ENCODE results near the gene HOXD13.

The HOXD13 gene

DNA sequence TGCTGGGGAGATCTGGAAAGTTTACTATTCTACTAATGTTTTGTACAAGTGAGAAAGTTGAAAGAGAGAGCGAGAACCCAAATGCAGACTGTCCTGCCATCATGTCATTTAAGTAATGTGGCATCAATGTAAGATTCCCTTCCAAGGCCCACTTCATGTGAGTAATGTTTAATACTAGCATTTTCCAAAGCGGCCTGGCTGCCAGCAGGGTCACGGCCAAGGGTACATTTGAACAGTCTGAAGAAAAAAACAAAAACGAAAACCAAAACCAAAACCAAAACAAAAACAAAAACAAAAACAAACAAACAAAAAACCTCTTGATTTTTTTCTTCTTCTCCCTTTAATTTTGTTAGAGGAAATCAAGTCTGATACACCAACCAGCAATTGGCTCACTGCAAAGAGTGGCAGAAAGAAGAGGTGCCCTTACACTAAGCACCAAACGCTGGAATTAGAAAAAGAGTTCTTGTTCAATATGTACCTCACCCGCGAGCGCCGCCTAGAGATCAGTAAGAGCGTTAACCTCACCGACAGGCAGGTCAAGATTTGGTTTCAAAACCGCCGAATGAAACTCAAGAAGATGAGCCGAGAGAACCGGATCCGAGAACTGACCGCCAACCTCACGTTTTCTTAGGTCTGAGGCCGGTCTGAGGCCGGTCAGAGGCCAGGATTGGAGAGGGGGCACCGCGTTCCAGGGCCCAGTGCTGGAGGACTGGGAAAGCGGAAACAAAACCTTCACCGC lies 26.2 kb downstream of the HOXD13 start:
- no peak for DNase-seq (ENCODE audit: low read depth, low spot score)

DNA sequence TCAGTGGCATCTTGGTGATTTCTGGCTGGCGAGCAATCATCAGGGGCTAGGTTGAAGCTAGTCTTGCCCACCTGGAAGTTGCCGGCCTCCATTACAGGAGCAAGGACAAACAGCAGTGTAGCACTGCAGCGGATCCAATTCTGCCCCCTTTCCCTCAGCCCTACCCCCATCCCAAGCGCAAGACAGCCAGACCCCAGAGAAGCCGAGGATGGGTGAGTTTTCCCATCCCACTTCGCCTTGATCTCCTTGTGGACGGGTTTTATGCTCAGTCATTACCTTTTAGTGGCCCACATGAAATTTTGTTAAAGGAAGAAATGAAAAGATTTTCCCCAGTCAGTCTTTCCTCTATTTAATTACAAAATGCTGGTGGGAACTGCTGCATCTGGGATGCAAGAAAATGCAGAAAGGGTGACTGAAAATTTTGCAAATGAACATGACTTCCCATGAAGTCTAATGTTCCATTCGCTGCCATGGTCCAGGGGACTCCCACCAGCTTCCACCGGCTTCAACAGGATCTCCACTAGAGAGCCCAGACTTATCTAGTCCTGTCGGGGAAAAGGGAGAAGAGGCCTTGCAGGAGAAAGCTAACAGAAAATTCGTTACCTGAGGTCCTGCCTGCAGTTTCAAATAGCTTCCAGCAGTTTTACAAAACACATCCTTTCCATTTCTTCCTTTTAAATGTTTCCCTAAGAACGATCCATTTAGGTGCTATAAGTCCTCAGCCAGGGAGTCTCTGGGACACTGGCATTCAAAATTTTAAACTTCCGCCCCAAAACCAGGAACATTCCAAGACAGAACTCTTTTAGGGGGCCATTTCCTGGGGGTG lies 28.1 kb downstream of the HOXD13 start:
- no peak for DNase-seq (ENCODE audit: low read depth, low spot score)

DNA sequence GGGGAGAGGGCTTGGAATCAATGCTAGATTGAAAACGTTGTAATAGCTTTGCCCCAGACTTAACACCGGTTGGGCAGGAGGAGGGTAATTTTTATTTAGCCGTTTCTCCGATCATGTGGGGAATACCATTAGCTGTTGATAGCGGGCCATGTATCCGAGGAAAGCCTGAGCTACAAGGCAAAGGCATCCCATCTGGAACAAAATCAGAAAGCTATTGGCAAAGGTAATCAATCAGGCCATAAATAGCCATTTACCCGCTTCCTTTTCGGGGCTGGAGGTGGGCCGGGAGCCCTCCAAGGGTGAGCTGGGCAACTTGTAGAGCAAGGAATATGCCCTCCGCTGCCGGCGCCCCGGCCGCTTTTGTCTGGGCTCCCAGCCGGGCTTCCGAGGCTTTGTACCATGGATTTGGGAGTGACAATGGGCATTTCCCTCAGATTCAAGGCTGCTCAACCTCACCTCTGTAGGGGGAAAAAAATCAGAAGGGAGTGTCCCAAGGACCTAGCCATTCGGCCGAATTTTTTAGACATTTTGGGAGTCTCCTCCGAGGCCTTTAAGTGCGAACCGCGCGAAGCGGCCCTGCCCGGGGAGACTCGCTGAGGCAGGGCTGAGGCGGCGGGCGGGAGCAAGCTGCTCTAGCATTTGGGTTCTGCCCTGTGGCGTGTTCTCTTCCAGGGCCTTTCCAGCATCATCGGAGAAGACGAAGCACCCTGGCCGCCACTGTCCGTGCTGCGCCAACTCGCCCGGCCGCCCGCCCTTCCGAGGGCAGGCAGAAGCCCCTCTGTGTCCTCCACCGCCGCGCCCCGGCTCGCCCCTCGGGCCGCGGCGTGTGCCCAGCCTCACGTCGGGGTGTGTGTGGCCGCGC lies 28.9 kb downstream of the HOXD13 start:
- no peak for DNase-seq (ENCODE audit: low read depth, low spot score)

DNA sequence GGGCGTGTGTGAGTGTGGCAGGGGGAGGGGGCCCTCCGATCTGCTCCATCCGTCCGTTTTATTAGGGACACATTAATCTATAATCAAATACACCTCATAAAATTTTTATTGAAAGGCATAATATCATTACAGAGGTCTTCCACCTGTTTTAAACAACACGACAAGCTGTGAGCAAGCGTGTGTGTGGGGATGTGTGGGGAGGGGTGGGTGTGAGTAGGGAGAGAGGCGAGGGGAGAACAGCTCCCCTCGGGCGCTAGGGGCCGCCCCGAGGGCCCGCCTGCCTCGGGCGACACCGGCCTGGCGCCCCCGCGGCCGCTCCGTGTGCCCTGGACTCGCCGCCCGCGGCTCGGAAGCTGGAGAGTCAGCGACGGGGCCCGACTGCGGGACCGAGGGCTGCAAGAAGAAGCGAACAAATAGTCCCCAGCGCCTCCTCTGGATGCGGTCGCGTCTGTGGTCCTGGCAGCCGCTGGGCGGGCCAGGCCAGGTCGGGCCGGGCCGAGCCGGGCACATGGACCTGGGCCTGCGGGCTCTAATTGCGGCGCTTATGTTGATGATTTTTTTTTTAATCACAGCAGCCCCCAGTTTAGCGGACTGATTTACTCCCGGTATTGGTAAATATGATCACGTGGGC lies 29.6 kb downstream of the HOXD13 start:
- DNase-seq (ENCODE audit: low read depth, low spot score) = no peak

DNA sequence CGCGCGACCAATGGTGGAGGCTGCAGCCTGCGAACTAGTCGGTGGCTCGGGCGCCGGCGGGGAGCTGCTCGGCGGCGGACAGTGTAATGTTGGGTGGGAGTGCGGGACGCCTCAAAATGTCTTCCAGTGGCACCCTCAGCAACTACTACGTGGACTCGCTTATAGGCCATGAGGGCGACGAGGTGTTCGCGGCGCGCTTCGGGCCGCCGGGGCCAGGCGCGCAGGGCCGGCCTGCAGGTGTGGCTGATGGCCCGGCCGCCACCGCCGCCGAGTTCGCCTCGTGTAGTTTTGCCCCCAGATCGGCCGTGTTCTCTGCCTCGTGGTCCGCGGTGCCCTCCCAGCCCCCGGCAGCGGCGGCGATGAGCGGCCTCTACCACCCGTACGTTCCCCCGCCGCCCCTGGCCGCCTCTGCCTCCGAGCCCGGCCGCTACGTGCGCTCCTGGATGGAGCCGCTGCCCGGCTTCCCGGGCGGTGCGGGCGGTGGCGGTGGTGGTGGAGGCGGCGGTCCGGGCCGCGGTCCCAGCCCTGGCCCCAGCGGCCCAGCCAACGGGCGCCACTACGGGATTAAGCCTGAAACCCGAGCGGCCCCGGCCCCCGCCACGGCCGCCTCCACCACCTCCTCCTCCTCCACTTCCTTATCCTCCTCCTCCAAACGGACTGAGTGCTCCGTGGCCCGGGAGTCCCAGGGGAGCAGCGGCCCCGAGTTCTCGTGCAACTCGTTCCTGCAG lies 30.3 kb downstream of the HOXD13 start, which contains the start of gene HOXD9:
Gene HOXD9 (plus strand): TSS at position 37 of the 728 bp plus-strand sequence. CDS start 50 bp downstream, at position 87.
- no peak for DNase-seq (ENCODE audit: low read depth, low spot score)

DNA sequence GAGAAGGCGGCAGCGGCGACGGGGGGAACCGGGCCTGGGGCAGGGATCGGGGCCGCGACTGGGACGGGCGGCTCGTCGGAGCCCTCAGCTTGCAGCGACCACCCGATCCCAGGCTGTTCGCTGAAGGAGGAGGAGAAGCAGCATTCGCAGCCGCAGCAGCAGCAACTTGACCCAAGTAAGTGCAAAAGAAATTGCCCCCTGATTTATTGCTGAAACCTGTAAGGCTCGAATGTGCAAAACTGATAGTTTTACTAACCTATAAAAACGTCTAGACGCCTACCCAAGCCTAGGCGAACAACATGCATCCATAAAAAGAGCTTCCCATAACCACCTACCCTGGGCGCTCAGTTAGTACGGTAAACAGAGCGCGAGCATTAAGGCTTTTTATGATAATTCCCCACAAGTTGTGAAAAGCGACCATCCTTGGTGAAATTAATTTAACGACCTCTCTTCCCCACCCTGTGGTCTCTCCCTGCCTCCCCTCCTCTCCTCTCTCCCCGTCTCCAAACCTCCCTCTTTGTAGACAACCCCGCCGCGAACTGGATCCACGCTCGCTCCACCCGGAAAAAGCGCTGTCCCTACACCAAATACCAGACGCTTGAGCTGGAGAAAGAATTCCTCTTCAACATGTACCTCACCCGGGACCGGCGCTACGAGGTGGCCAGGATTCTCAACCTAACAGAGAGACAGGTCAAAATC lies 31.0 kb downstream of the HOXD13 start:
- no peak for DNase-seq (ENCODE audit: low read depth, low spot score)

DNA sequence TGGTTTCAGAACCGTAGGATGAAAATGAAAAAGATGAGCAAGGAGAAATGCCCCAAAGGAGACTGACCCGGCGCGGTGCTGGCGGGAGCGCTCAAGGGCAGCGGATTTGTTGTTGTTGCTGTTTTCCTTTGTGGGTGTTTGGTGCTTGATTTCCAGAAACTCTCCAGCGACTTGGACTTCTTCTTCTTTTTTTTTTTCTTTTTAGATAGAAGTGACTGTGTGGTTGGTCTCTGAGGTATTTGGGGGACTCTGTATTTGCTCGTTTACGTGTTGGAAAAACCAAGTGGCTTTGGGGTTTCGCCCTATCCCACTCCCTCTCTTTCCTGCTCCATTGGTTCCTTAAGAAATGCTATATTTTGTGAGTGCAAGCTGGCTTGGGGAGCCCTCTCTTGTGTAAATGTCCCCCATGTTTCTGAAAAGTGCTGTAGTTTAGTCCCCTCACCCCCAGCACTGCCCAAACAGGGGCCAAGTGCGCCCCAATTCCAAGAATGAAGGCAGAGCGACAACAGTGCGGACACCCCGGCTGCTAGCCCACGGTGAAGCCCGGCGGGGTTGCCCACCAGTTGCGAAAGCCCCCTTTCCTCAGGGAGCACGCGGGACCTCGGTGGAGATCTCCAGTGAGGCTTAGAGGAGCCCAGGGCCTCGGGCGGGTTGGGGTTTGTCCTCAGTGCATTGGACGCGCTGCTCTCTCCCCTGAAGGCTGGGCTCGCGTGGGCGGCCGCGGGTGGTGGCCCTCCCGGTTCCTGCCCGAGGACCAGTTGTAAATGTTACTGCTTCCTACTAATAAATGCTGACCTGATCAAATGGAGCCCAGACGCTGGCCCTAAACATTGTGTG lies 31.8 kb downstream of the HOXD13 start:
- DNase-seq (ENCODE audit: low read depth, low spot score) = no peak

DNA sequence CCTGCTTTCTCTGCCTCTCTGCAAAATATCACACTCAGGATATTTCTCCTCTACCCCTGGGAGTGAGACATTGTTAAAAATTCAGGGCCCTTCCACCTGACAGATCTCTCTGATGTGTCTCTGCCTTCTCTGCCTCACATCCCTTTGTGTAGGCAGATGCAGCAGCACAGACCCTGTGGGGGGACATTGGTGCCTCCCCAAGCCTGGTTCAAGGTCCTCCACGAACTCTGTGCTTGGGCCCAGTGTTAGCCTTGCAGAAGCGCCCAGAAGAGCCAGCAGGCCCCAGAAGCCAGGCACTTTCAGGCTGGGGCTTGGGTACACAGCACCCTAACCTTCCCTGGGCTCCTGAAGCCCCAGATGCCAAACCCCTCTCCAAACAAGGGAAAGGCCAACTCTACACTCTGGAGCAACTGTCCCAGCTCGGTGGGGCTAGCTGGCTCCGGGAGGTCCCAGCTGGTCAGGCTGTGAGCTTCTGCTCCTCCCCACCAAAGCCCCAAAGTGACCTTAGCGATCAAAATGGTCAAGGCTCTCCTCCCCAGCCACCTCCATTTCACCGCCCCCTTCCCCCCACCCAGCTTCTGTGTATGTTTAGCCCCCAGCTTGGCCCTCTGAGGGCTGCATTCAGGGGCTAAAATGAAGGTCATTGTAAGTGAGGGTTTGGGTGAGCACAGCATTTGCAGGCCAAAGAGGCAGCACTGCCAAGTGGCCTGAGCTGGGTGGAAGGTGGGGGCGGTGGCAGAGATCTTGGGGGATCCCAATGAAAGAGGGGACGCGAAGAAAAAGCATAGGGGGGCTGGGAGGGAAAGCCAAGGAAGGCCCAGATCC lies 32.6 kb downstream of the HOXD13 start:
- DNase-seq (ENCODE audit: low read depth, low spot score) = no peak

DNA sequence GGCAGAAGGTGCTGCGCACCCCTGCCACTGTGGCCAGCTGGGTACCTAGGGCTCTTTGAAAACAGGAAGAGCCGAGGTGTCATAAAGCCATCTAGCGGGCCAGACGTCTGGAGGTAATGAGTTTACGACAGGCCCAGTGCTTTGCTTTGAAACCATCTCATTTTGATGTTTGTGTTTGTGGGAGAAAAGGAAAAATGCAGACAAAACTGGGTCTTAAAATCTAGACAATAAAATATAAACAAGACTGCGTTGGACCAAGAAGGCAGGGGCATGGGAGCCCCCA lies 33.2 kb downstream of the HOXD13 start:
- DNase-seq (ENCODE audit: low read depth, low spot score) = no peak

DNA sequence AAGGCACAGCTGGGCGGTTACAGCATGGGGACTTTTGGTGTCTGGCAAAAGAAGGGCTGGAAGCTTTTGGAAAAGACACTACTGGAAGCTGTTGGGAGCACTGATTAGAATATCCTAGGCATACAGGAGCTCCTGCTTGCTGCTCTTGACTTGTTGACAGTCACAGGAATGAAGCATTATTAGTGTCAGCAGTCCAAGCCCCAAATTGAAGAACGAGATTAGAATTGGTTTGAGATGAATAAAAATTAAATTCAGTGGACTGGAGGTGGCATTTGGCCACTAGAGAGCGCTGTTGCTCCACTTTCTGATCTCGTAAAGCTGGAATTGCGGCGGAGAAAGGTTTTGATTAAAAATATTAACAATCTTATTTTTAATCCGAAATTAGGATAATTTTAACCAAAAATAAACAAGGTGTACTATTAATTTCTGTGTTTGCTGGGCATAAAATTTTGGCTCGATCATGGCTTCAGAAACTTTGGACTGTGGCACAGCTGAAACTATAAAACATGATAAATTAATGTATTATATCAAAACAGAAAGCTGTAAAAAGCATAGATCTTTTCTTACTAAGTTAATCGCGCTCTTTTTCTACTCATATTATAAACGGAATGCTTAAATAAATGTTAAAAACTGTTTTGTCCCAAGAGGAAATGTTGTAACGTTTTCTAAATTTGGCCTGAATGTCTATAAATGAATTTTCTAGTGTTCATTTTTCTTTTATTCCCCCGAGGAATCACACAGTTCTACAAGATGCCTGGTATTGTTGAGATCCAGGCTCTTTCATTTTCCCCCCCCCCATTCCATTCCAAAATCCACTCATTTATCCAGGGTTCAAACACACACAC lies 34.6 kb downstream of the HOXD13 start:
- DNase-seq (ENCODE audit: low read depth, low spot score) = peak; percentile 33

DNA sequence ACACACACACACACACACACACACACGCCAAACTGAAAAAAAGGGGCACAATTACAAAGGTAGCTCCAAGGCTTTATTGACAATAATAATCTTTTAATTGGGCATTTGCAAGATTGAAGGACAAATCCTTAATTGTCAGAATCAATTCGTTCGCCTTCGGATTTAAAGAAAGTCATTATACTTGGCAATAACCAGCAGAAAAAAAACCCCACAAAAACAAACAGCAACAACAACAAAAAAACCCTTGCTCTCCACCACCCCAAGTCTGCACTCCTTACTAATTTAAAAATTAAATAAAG lies 35.2 kb downstream of the HOXD13 start:
- no peak for DNase-seq (ENCODE audit: low read depth, low spot score)

DNA sequence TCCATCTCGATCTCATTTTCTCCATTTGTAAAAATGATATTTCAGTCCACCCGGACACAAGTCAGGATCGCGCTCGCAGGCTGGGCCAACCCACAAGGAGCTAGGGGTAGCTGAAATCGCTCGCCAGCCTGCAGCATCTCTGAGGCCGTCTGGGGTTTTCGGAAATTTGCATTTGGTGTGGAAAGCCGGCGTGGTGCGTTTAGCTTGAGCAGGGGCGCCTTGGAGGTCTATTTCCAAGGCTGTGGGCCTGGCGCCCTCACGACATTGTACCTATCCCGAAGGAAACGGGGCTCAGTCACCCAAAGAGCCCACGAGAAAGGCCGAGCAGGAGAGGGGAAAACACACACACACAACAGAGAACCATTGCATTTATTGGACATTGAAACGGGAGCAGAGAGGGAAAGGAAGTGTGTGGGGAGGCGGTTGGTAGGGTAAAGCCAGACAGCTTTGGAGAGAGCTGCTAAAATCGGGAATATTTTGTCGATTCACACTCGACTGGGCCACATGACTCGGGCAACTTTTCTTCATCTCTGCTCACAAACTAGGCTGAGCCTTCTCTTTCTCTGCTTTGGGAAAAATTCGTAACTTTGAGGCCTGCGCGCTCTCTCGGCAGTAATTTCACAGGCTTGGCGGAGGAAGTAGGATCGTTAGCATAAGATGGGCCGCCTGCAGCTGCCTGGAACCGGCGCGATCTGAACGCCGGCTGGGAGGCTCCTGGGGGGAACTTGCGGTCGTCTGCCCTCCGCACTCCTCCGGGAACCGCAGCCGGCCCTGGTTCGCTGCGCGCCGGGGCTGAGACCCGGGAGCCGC lies 35.9 kb downstream of the HOXD13 start:
- no peak for DNase-seq (ENCODE audit: low read depth, low spot score)

DNA sequence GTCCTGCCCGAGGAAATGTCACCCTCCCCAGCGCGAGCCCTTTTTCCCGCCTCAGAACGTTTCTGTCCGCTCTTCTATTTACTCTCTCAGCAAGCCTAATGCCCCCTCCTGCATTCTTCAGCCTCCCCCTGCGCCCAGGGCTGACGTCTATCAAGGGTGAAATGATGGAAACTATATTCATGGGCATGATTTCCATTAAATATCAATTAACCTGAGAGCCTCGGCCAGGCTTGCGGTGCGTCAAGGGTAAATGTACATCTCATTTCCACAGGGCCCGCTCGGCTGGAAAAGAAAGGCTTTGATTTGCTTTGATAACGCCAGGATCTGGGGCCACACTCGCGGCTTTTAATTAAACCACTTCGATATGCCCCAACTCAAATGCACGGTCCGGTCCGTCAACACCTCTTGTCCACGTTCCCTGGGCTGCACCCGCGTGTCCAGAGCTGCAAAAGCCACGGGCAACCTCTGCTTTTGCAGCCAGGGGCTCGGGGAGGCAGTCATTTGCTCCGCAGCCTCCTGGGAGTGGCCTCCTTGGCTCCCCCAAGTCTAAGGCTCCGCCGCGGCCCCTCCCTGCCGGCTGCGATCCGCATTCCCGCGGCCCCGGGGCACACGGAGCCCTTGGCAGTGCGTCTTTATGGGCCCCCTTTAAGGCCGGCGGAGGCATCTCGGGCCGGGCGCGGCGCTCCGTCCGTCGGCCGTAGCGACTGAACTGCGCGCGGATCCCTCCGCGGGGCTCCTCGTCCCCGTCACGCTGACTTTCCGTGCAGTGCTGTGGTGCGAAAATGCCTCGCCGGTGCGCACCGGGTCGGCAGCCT lies 36.7 kb downstream of the HOXD13 start, which contains the start of gene HOXD8:
Gene HOXD8 (plus strand): TSS at position 724 of the 815 bp plus-strand sequence. CDS start 662 bp downstream, outside the sequence.
- no peak for DNase-seq (ENCODE audit: low read depth, low spot score)

DNA sequence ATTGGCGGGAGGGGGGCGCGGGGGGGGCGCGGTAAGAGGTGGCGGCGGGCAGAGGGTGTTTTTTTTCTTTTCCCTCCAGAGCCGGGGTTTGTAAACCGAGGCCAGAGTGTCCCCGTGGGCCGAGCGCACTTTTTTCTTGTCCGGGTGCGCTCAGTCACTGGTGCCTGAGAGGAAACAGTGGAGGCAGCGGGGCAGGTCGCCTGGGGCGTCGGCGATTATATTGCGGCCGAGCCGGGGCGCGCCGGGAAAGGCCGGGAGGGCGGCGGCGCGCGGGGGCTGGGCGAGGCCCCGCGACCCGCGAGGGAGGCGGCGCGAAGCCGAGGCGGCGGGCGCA lies 37.3 kb downstream of the HOXD13 start:
- DNase-seq (ENCODE audit: low read depth, low spot score) = no peak

DNA sequence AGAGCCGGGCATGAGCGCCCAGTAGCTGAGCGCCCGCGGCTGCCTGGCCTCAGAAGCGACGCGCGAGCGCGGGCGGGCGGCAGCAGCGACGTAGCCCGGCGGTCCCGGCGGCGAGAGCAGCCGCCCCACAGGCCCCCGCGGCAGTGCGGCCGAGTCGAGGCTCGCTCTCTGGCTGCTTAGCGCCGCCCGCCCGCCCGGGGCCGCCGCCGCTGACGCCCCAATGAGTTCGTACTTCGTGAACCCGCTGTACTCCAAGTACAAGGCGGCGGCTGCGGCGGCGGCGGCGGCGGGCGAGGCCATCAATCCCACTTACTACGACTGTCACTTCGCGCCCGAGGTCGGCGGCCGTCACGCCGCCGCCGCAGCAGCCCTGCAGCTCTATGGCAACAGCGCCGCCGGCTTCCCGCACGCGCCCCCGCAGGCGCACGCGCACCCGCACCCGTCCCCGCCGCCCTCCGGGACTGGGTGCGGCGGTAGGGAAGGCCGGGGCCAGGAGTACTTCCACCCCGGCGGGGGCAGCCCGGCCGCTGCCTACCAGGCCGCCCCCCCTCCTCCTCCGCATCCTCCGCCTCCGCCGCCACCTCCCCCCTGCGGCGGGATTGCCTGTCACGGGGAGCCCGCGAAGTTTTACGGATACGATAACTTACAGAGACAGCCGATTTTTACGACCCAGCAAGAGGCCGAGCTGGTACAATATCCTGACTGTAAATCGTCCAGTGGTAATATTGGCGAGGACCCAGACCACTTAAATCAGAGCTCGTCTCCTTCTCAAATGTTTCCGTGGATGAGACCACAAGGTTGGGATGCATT lies 37.8 kb downstream of the HOXD13 start:
- no peak for DNase-seq (ENCODE audit: low read depth, low spot score)

Measured in activated CD4-positive, CD25-positive, alpha-beta regulatory T cell treated with anti-CD3 and anti-CD28 coated beads, Interleukin-2, amount 50 U/mL, for 16 hours (primary cell).